HEK293T (cell line): ENCODE data around the gene RDH13.

ENCODE experiments used
- ARNT ChIP-seq: fragments of 450-650 bp; IDR thresholded peaks from 2 replicates; pipeline ENCODE4 v1.6.1; 2017; ENCODE audit warnings: mild to moderate bottlenecking
- BHLHE40 ChIP-seq: fragments of 450-650 bp; IDR thresholded peaks from 2 replicates; pipeline ENCODE4 v1.6.1; 2016; ENCODE audit warnings: mild to moderate bottlenecking, moderate library complexity, borderline replicate concordance
- CTBP1 ChIP-seq: fragments of 450-650 bp; IDR thresholded peaks from 2 replicates; pipeline ENCODE4 v1.6.1; 2016; ENCODE audit warnings: borderline replicate concordance
- FOXK2 ChIP-seq: fragments of 450-650 bp; IDR thresholded peaks from 2 replicates; pipeline ENCODE4 v1.6.1; 2016; ENCODE audit warnings: mild to moderate bottlenecking
- FOXM1 ChIP-seq: fragments of 450-650 bp; IDR thresholded peaks from 2 replicates; pipeline ENCODE4 v1.6.1; 2017; ENCODE audit warnings: mild to moderate bottlenecking, borderline replicate concordance
- NFRKB ChIP-seq: fragments of 450-650 bp; IDR thresholded peaks from 2 replicates; pipeline ENCODE4 v1.6.1; 2016; ENCODE audit warnings: mild to moderate bottlenecking, moderate library complexity
- SP1 ChIP-seq: fragments of 450-650 bp; IDR thresholded peaks from 2 replicates; pipeline ENCODE4 v1.6.1; 2017
- SUZ12 ChIP-seq: fragments of 450-650 bp; IDR thresholded peaks from 2 replicates; pipeline ENCODE4 v1.6.1; 2016; ENCODE audit warnings: mild to moderate bottlenecking
- TARDBP ChIP-seq: fragments of 450-650 bp; IDR thresholded peaks from 2 replicates; pipeline ENCODE4 v1.6.1; 2016

GRCh38 chr19:55036058-55036457, 26.9 kb downstream of the RDH13 start:
- TF ChIP-seq NFRKB (no peak), FOXK2 (no peak), FOXM1 (no peak), SUZ12 (no peak), ARNT (no peak), BHLHE40 (no peak), TARDBP (no peak), CTBP1 (no peak), SP1 (no peak)
